ENCODE data around the gene FOXN3. TPM values are rescaled to one million over a fixed set of nuclear protein-coding genes. Genes with fewer than 3 reads are reported as not detected.

FOXN3 gene
- 10 to 100 TPM; 18.3 to 26.2 TPM for total RNA-seq

GRCh38 chr14:89417091-89417464 lies at the start of gene FOXN3:
TSS of gene FOXN3 (minus strand) at chr14:89417233. CDS start at chr14:89412476, 4,757 bp downstream.

Measured in melanocyte of skin (primary cell).